Measurements from ENCODE around the gene CYP4F22.
A peak's percentile ranks its signal among the peaks of the same experiment; 100 is the strongest.

Gene CYP4F22

DNA sequence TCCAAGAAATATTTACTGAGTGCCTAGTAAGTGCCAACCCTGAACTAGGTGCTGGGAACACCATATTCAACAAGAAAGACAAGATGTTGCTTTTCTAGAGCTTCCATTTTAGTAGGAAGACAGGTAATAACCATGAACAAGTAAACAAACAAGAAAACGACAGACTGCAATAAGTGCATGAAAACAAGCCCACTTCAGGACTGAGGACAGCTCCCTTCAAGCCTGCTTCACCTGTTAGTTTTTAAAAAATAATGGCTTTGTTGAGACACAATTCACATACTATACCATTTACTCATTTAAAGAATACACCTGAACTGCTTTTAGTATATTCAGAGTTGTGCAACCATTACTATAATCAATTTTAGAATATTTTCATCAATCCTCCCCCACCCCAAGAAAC is 30.4 kb downstream of the CYP4F22 start:
- DNase-seq = no peak

DNA sequence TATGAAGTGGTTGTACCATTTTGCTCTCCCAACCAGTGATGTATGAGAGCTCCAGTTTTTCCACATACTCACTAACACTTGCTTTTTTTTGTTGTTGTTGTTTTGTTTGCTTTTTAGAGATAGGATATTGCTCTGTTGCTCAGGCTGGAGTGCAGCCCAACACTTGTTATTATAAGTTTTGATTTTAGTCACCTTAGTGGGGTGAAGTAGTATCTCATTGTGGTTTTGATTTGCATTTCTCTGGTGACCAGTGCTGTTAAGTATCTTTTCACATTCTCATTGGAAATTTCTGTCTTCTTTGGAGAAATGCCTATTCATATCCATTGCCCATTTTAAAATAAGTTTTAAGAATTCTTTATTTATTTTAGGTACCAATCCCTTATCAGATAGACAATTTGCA is 31.3 kb downstream of the CYP4F22 start:
- DNase-seq = no peak

DNA sequence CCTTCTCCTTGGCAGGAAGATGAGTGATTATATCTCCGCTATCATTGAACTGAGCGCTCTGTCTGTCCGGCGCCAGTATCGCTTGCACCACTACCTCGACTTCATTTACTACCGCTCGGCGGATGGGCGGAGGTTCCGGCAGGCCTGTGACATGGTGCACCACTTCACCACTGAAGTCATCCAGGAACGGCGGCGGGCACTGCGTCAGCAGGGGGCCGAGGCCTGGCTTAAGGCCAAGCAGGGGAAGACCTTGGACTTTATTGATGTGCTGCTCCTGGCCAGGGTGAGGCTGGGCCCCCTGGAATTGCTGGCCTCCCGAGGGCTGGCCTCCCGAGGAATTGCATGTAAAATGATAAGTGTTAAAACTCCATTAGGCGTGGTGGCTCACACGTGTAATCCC is 32.1 kb downstream of the CYP4F22 start:
- DNase-seq = no peak

DNA sequence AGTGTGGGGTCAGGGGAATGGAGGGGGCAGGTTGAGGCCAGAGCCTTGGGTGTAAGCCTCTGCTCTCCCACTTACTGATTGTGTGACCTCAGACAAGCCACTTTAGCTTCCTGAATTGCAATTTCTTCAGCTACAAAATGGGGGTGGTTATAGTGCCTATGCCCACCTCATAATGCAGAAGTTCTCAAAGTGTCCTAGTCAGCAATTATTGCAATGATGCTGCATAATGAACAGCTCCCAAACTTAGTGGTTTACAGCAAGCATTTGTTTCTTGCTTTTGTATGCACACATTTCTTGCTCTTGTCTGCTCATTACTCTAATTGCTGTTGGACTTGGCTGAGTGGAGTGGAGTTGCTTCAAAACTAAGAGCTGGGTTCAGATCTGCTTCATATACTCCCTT is 36.0 kb downstream of the CYP4F22 start:
- DNase-seq = no peak

DNA sequence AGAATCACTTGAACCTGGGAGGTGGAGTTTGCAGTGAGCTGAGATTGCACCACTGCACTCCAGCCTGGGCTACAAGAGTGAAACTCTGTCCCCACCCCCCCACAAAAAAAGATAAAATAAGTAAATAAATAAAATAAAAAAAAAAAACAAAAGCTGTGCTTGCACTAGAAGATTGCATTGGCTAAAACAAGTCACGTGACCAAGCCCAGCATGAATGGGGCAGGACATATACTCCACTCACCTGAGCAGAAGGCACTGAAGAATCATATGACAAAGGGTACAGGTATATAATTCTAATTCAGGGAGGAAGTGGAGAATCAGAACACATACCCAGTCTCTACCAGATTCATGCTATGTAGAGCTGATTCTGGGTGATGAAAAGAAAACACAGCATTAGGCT is 36.6 kb downstream of the CYP4F22 start:
- DNase-seq = no peak

DNA sequence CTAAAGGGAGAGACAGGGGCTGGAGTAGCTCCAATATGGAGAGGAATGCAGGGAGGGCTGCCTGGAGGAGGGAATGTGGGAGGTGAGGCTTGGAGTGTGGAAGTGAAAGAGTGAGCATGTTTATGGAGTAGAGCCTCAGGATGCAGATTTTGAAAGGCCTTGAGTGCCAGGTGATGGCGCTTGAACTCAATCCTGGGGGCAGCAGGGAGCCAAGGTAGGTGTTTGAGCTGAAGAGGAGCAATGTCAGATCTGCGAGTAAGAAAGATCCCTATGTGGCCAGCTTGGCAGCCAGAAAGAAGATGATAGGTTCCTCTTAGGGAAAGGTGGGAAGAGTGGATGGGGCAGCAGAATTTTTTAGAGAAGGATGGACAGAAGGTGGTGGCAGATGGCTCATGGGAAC is 40.3 kb downstream of the CYP4F22 start:
- no peak for DNase-seq

DNA sequence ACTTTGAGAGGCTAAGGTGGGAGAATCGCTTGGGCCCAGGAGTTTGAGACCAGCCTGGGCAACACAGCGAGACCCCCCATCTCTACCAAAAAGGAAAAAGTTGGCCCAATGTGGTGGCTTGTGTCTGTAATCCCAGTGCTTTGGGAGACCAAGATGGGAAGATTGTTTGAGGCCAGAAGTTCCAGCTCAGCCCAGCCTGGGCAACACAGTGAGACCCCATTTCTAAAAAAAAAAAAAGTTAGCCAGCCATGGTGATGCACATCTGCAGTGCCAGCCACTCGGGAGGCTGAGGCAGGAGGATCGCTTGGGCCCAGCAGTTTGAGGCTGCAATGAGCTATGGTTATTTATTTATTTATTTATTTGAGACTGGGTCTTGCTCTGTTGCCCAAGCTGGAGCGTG is 41.3 kb downstream of the CYP4F22 start:
- DNase-seq = no peak

DNA sequence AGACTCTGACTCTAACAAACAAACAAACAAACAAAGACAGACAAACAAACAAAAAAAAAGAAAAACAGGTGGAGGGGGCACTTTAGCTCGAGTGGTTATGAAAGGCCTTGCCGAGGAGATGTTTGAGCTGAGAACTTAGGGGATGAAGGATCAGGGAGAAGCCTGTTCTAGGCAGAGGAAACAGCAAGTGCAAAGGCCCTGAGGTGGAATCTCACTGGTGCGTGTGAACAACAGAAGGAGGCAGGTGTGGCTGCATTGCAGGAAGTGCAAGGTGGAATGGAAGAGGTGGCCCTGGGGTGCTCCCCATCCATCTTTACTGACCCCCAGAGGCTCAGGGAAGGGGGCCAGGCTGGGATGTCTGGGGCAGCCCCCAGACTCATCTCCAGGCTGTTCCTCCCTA is 41.9 kb downstream of the CYP4F22 start:
- no peak for DNase-seq

DNA sequence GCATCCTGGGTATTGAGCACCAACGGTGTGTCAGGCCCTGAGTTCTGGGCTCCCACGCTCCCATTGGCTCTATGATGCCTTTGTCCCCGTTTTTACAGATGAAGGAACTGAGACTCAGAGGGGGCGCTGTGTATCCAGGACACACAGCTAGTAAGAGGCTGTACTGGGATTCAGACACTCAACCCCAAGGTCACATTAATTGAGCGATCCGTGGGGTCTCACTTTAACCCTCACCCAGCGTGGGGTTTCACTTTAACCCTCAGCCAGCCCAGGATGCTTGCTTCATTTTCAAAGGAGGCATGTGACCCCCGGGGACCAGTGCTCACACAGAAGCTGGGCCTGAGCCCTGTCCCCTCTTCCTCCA is 42.6 kb downstream of the CYP4F22 start:
- DNase-seq = no peak

DNA sequence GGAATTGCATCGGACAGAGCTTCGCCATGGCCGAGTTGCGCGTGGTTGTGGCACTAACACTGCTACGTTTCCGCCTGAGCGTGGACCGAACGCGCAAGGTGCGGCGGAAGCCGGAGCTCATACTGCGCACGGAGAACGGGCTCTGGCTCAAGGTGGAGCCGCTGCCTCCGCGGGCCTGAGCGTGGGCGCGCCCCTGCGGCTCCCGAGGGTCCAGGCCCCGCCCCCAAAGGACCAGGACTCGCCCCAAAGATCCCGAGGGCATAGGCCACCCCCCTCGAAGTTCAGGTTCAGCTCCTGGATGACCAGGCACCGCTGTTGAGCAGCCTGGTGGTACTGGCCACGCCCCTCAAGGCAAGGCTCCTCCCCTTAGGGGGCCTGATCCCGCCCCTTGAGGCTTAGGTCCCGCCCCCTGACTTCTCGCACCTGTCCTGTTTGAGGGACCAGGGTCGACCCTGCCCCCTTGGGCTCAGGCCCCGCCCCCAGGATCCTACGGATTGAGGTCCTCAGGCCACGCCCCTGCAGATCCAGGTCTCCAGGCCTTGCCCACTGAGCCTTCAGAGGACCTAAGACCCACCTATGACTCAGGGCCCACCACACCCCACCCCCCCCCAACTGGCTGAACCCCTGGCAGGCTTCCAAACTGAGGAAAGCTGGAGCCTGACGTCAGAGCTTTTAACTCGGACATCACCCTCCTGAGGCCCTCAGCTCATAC is 43.1 kb downstream of the CYP4F22 start:
- DNase-seq = no peak

DNA sequence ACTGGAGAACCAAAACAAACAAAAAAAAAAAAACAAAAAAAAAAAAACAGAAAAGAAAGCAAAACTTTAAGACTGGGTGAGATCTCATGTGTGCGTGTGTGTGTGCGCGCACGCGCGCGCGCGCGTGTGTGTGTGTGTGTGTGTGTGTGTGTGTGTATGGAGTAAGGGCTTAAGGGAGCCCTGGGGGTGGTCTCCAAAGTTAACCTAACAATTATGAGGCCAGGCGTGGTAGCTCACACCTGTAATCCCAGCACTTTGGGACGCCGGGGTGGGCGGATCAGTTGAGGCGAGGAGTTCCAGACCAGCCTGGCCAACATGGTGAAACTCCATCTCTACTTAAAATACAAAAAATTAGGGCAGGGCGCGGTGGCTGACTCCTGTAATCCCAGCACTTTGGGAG is 46.7 kb downstream of the CYP4F22 start:
- DNase-seq = no peak

DNA sequence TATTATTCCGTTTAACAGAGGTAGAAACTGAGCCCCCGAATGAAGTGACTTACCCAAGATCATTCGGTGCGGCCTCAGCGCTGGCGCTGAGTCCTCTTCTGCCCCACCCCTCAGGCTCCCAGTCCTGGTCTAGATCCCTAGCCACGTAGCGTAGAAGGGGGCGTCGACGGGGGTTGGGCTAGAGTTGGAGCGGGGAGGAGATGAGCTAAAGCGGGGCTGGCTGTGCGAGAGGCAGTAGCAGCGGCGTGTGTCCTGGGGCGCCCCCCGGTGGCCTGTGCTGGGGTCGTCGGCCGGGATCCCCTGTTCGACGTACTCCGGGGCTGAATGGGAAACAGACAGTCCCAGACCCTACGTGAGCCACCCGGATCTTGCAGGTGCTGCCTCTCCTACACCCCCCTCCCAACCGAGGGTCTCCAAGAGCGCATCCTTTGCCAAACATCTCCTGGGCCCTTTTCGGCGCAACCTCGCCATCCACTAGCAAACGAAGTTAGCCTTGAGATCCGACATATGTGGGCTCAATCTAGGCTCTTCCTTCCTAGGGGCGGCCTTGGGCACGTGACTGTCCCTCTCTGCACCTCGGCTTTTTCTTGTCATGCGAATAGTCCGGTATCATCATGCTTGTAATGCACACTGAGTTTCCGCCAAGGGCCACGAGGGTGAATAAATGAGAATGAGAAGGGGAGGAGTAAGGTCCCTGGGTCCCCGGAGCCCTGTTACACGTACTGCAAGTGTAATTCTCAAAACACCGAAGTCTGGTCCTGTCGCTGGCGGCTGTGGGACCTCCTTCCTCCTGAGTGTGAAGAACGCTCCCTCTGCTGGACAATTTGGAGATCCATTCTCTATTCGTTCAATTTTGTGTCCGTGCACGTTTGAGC is 47.7 kb downstream of the CYP4F22 start:
- peak; percentile 85 to 94 for DNase-seq

DNA sequence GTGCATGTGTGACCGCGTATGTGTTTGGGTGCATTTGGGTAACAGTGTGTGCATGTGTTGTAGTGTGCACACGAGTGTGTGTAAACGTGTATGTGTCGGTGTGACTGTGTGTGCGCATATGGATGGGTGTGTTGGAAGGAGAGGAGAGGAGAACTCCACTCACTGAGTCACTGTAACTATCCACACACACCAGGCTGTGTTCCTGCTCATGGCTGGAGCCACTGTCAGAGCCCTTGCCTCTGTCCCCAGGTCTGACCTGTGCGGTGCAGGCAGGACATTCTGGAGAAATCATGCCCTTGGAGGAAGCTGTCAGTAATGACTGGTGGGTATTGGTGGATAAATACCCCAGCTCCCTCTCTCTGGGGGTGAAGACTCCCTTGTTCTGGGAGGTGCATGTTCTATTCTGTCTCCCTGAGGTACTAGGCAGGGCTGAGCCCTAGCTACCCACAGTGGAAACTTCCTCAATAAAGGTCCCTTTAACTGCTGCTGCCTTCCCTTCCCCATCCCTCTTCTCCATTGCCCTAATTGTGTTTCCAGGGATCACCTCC is 48.4 kb downstream of the CYP4F22 start:
- DNase-seq = no peak

DNA sequence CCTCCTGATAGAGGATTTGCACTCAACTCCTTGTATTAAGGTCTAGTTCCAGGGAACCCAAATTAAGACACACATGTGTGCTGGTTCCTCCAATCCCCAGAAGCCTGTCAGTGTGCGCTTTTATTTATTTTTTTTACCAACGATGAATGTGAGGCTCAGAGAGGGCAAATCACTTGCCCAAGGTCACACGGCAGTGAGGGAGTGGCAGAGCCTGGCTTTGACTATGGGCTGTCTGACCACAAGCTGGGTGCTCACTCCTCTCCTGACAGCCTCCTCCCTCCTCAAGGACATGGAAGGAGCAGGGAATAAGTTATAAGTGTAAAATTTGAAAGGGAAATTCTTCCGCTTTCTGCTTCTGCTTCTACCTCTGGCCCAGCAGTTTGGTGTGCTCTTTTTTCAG is 48.9 kb downstream of the CYP4F22 start:
- no peak for DNase-seq

DNA sequence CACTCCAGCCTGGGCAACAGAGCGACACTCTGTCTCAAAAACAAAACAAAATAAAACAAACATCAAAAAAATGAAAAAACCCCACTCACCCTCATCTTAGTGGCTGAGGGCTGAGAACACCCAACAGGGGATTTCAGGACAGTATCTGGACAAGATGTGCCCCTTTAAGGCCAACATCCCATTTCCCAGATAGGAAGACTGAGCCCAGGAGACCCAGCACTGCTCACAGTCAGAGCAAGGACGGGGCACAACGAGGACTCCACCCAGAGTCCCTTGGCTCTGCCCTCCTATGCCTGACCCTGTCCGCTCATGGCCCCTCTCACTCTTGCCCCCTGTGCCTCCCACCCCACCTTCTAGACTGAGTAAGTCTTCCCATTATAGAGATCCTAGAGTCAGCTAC is 53.8 kb downstream of the CYP4F22 start:
- DNase-seq = no peak

DNA sequence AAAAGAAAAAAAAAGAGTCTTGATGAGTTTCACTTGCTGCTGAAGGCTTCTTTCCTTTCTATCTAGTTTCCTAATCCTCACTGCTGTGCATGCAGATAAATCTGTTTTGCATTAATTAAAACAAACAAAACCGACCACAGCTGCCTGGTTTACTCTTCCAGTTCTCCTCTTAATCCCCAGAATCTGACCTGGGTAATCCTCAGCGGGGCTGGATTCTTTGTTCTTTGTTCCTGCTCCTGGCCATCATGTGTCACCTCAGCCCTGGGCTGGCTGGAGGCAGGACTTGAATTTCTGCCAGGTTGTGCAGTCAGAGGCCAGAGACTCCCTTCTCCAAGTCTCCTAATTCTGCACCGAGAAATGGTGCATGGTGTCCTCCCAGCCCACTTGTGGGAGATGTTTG is 54.5 kb downstream of the CYP4F22 start:
- no peak for DNase-seq

DNA sequence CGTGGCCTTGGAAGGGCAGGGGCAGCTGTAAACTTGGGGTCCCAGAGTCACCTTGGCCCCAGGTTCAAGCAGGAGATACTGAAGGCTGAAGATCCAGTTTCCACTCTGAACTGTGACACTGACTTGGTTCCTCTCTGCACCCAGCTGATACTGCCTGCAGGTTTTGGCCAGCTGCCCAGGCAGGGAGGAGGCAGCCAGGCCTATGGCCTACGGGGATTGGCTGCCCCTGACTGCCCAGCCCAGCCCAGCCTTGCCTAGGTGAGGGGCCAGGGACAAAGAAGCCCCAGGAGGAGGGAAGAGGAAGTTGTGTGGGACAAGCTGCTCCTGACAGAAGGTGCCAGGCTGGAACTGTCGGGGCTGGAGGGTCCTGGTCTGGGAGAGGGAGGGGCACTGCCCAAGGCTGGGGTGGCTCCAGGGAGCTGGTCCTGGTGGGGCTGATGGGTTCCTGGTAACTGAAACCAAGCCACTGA is 55.0 kb downstream of the CYP4F22 start:
- no peak for DNase-seq

DNA sequence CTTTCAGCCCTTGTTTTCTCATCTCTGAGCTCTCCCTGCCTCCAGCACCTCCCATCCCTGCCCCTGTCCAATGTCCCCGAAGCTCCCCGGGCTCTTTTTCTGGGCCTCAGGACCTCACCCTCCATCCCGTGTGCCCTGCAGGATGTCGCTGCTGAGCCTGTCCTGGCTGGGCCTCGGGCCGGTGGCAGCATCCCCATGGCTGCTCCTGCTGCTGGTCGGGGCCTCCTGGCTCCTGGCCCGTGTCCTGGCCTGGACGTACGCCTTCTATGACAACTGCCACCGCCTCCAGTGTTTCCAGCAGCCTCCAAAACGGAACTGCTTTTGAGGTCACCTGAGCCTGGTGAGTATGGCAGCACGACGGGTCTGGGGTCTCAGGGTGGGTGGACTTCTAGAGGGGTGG is 55.6 kb downstream of the CYP4F22 start:
- DNase-seq = no peak

DNA sequence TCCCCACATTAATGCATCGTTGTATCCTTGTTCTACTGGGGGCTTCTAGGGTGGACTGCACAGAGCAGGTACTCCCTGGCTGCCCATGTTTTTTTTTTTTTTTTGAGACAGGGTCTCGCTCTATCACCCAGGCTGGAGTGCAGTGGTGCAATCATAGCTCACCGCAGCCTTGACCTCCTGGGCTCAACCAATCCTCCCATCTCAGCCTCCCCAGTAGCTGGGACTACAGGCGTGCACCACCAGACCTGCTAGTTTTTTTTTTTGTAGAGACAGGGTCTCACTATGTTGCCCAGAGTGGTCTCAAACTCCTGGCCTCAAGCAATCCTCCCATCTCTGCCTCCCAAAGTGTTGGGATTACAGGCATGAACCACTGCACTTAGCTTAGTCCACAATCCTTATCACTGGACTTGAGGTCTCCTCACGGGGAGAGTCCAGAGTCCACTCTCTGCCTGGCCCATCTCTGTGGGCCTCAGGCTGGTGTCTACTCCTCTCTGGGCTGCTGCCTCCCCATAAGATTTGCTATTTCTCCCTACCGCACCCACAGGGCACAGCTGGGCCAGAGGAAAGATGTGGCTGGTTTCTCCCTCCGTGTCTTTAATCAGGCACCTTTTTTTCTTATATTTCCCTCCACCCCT is 56.3 kb downstream of the CYP4F22 start:
- DNase-seq = no peak

DNA sequence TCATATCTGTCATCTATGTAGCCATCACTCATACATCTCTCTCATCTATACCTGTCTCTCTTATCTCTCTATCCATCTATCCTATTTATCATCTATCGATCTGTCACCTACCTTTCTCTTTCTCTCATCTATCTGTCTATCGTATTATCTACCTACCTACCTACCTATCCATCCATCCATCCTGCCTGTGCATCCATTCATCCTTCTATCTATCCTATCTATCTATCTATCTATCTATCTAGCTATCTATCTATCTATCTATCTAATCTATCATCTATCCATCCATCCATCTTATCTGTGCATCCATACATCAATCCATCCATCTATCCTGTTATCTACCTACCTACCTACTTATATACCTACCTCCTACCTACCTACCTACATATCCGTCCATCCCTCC is 62.1 kb downstream of the CYP4F22 start:
- DNase-seq = no peak

DNA sequence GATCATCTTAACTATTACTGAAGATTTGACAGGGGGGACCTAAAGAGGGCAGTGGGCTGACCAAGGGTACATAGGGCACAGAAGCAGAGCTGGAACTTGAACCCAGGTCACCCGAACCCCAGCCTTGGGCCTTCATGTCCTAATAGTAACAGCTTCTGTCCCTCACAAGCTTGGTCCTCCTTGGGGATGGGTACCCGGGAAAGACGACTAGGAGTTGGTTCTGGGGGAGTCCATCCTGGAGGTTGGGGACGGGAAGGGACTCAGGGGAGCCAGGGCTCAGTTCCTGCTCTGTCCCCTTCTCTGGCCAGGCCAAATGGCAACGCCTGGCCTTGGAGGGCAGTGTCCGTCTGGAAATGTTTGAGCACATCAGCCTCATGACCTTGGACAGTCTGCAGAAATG is 67.1 kb downstream of the CYP4F22 start:
- DNase-seq = no peak

DNA sequence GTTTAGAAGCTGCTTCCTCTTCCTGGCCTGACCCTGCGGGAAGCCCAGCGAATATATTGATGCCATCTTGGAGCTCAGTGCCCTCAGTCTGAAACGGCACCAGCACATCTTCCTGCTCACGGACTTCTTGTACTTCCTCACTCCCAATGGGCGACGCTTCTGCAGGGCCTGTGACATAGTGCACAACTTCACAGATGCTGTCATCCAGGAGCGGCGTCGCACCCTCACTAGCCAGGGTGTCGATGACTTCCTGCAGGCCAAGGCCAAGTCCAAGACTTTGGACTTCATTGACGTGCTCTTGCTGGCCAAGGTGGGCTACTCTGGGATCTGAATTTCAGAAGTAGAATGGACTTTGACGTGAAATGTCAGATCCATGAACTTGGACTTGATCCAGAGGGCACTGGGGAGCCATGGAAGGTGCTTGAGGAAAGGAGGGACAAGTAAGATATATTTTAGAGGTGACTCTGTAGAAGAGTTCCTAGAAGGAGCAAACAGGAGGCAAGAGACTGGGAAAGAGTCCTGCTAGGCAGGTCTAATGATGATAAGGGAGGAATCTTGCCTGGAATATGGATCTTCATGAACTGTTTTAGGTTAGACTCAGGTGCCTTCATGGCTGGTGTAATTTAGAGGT is 68.3 kb downstream of the CYP4F22 start:
- DNase-seq = no peak

DNA sequence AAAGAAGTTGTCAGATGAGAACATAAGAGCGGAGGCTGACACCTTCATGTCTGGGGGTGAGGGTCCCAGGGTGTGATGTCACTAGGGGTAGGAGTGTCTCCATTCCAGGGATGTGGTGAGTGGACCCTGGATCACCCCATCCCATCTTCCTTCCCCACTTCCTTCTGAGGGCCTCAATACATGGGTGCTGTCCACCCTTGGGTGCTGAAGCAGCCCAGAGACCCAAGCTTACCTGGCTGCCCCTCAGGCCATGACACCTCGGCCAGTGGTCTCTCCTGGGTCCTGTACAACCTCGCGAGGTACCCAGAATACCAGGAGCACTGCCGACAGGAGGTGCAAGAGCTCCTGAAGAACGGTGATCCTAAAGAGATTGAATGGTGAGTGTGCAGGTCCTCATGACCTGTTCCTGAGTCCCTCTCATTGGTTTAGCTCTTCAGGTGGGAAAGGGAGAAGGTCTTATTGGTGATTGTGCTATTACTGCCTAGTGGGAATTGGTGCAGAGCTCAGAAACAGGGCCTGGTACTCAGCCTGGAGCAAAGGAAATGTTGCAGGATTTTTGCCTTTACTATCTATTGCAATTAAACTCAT is 69.0 kb downstream of the CYP4F22 start:
- no peak for DNase-seq
